ENCODE measurements around the gene SLC35E2B.

DNA sequence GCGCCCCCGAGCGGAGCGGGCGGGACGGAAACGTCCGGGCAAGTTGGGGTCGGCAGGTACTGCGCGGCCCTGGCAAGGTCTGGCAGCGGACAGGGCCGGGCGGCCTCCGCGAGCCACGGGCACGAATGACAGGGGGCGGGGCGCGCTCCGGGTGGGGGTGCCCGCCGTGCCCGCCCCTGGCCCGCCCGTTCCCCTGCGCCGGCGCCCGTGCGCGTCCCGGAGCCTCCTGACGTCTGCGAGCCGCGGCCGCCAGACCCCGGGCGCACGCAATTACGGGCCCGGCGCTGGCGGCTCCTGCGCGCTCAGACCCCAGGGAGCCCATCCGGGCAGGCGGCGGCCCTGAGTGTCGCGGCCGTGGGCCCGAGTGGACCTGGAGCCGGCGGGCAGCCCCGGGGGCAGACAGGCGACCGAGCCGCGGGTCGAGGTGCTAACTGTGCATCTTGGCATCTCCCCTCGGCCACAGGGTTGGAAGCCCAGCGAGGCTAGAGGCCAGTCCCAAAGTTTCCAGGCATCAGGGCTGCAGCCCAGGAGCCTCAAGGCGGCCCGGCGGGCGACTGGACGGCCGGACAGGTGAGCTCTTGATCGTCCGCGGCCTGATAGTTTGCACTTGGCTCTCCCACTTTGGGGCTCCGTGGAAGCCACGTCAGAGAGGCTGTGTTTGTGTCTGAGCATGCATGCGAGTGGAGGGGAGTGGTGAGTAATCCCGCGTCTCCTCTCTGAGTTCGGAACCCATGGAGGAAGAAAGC, 76.4 kb downstream of the SLC35E2B start:
- TF ChIP-seq POLR2A (IDR thresholded peaks at IDR 0.05; ENCODE audit: low read length) = no peak
- no peak for TF ChIP-seq GATA1 (IDR thresholded peaks at IDR 0.05; ENCODE audit: low read depth, low read length)

Measured in erythroblast (primary cell).